K562 (cell line): Measurements from ENCODE around the gene TP53BP2. TPM values are rescaled to one million over a fixed set of nuclear protein-coding genes. Genes with fewer than 3 reads are reported as not detected.
A peak's percentile ranks its signal among the peaks of the same experiment; 100 is the strongest.

Experiments used
- ATAC-seq: fragments of 200-7000 bp; cut with Tn5 transposase; 3 replicates; pipeline ENCODE4 v1.9.1; 2020; ENCODE audit warnings: moderate library complexity
- BruUV-seq: library from RNA; stranded (reverse); fragments of 400-500 nt; replicated peaks from 2 replicates; lab custom pipeline; 2021; lab: Mats Ljungman, UMichigan
- CTCF ChIA-PET: fragments of 300-600 bp; formaldehyde crosslinking; extraction: SDS; loops from one replicate; lab custom pipeline; 2021; ENCODE audit warnings: low intra/inter-chr PET ratio; lab: Yijun Ruan, JAX
- POLR2A ChIA-PET: fragments of 300-600, 350-650 bp; sonication (Branson Sonifier 250); formaldehyde crosslinking; extraction: SDS; loops from one replicate; lab custom pipeline; 2021; ENCODE audit warnings: antibody characterized with exemption, inconsistent platforms; lab: Yijun Ruan, JAX
- DNase-seq, 4 experiments: peaks; one replicate each; pipeline versions ENCODE4 v3.0.0 to v3.0.0-alpha.2; 2011 to 2018; ENCODE audit warnings: low spot score in 3 of 4, mixed read lengths in 3 of 4; ENCODE audit errors: extremely low read depth in 1 of 4
- FAIRE-seq: peaks from 2 replicates; lab custom pipeline; 2011; peaks lifted over from hg19 to GRCh38; lab: Jason Lieb, UNC
- H2AFZ ChIP-seq: 2 replicates; pipeline ENCODE4 v1.6.0; 2011; ENCODE audit warnings: low read depth, low read length, control low read depth, inconsistent platforms
- H3K27ac ChIP-seq: fragments of 200-600 bp; 3 replicates; pipeline ENCODE4 v1.8.0; 2011; ENCODE audit warnings: low read depth, mild to moderate bottlenecking, control low read depth, inconsistent platforms, low read length, moderate library complexity, mixed read lengths; ENCODE audit errors: extremely low read depth
- H3K27me3 ChIP-seq, 2 experiments: fragments of 300-600 bp in 1 of 2; 2 replicates in 1 of 2; 3 replicates in 1 of 2; pipeline versions ENCODE4 v1.6.0 to v1.8.0; 2011; ENCODE audit warnings: inconsistent platforms in 2 of 2, low read length in 2 of 2, mild to moderate bottlenecking in 1 of 2, mixed read lengths in 1 of 2, moderate library complexity in 1 of 2; ENCODE audit not compliant: control insufficient read depth in 2 of 2, insufficient read depth in 2 of 2
- H3K36me3 ChIP-seq: fragments of 300-600 bp; 3 replicates; pipeline ENCODE4 v1.8.0; 2011; ENCODE audit warnings: mild to moderate bottlenecking, low read length, inconsistent platforms; ENCODE audit not compliant: control insufficient read depth, insufficient read depth
- H3K4me1 ChIP-seq, 2 experiments: fragments of 200-600 bp in 1 of 2; replicated peaks in 1 of 2; 2 replicates in 1 of 2; 3 replicates in 1 of 2; pipeline versions ENCODE4 v1.5.1 to v1.8.0; 2011; ENCODE audit warnings: inconsistent platforms in 2 of 2, low read length in 2 of 2, mild to moderate bottlenecking in 1 of 2, mixed read lengths in 1 of 2, moderate library complexity in 1 of 2; ENCODE audit not compliant: control insufficient read depth in 2 of 2, insufficient read depth in 2 of 2
- H3K4me2 ChIP-seq: 2 replicates; pipeline ENCODE4 v1.6.1; 2011; ENCODE audit warnings: low read length, control low read depth, inconsistent platforms, mixed read lengths; ENCODE audit not compliant: insufficient read depth
- H3K4me3 ChIP-seq: fragments of 200-600 bp; sonication (generic), shearing (Covaris generic); 2 replicates; pipeline ENCODE4 v1.5.1; 2016; ENCODE audit warnings: control low read depth, inconsistent platforms
- H3K79me2 ChIP-seq: fragments of 200-600 bp; 3 replicates; pipeline ENCODE4 v1.8.0; 2011; ENCODE audit warnings: low read length, inconsistent platforms; ENCODE audit not compliant: control insufficient read depth, insufficient read depth
- H3K9ac ChIP-seq, 2 experiments: 2 replicates each; pipeline versions ENCODE4 v1.6.0 to v1.6.1; 2011; ENCODE audit warnings: low read depth in 2 of 2, low read length in 2 of 2, control low read depth in 1 of 2, inconsistent platforms in 1 of 2, mild to moderate bottlenecking in 1 of 2, mixed read lengths in 1 of 2; ENCODE audit not compliant: insufficient read depth in 1 of 2
- H3K9me1 ChIP-seq: one replicate; pipeline ENCODE4 v1.6.0; 2011; ENCODE audit warnings: inconsistent platforms, mild to moderate bottlenecking, low read length, moderate library complexity; ENCODE audit not compliant: control insufficient read depth, insufficient read depth
- H3K9me3 ChIP-seq: replicated peaks from 2 replicates; pipeline ENCODE4 v1.5.1; 2011; ENCODE audit warnings: low read depth, low read length, inconsistent platforms; ENCODE audit not compliant: control insufficient read depth, insufficient read depth
- H4K20me1 ChIP-seq: replicated peaks from 2 replicates; pipeline ENCODE4 v1.6.1; 2011; ENCODE audit warnings: low read length, inconsistent platforms, mixed read lengths; ENCODE audit not compliant: control insufficient read depth, insufficient read depth
- BRCA1 ChIP-seq, 2 experiments: fragments of 450-650 bp in 1 of 2; sonication (generic) in 1 of 2; formaldehyde crosslinking in 1 of 2; IDR thresholded peaks; 2 replicates each; pipeline versions ENCODE4 v1.5.0 to v1.6.1; 2017 to 2020; ENCODE audit warnings: mild to moderate bottlenecking in 1 of 2, missing genetic modification reagents in 1 of 2
- CBX5 ChIP-seq: IDR thresholded peaks from 2 replicates; pipeline ENCODE4 v1.6.1; 2014; ENCODE audit warnings: low read depth, borderline replicate concordance
- CEBPG ChIP-seq, 3 experiments: fragments of 200-800 bp in 1 of 3; sonication (Bioruptor generic) in 1 of 3; sonication (generic) in 1 of 3; formaldehyde crosslinking in 1 of 3; IDR thresholded peaks in 2 of 3; conservative IDR thresholded peaks in 1 of 3; 2 replicates each; pipeline versions ENCODE4 v1.6.1 to v1.8.0; 2016 to 2022; ENCODE audit warnings: missing compliant biosample characterization in 2 of 3, missing genetic modification characterization in 2 of 3, mild to moderate bottlenecking in 1 of 3, missing genetic modification reagents in 1 of 3
- CREB1 ChIP-seq, 2 experiments: sonication (generic) in 1 of 2; formaldehyde crosslinking in 1 of 2; IDR thresholded peaks; 2 replicates each; pipeline versions ENCODE4 v1.6.1 to v1.8.0; 2012 to 2022; ENCODE audit warnings: inconsistent platforms in 1 of 2, mild to moderate bottlenecking in 1 of 2, missing genetic modification reagents in 1 of 2, moderate library complexity in 1 of 2
- CREB3 ChIP-seq: fragments of 450-650 bp; conservative IDR thresholded peaks from 2 replicates; pipeline ENCODE4 v1.6.1; 2016; ENCODE audit warnings: missing genetic modification characterization, low read depth, mild to moderate bottlenecking, missing compliant biosample characterization, moderate library complexity
- ETS2 ChIP-seq: IDR thresholded peaks from 2 replicates; pipeline ENCODE4 v1.6.1; 2016; ENCODE audit warnings: borderline replicate concordance, missing genetic modification characterization, mild to moderate bottlenecking, moderate library complexity, missing compliant biosample characterization; ENCODE audit not compliant: poor library complexity, severe bottlenecking
- HDGF ChIP-seq: fragments of 450-650 bp; IDR thresholded peaks from 2 replicates; pipeline ENCODE4 v1.6.1; 2016
- MAFG ChIP-seq: fragments of 450-650 bp; conservative IDR thresholded peaks from 2 replicates; pipeline ENCODE4 v1.6.1; 2016; ENCODE audit warnings: missing genetic modification characterization, missing compliant biosample characterization
- MBD2 ChIP-seq: sonication (generic); IDR thresholded peaks from 2 replicates; pipeline ENCODE4 v1.6.1; 2016; ENCODE audit warnings: low read depth, borderline replicate concordance
- NCOA2 ChIP-seq, 2 experiments: fragments of 450-650 bp; IDR thresholded peaks; 2 replicates each; pipeline ENCODE4 v1.6.1; 2018; ENCODE audit warnings: mild to moderate bottlenecking in 2 of 2, moderate library complexity in 1 of 2; ENCODE audit not compliant: partially characterized antibody in 2 of 2
- PBX2 ChIP-seq, 2 experiments: IDR thresholded peaks in 1 of 2; conservative IDR thresholded peaks in 1 of 2; 2 replicates each; pipeline ENCODE4 v1.6.1; 2016; ENCODE audit warnings: low read depth in 2 of 2, mild to moderate bottlenecking in 1 of 2, missing compliant biosample characterization in 1 of 2, missing genetic modification characterization in 1 of 2, moderate library complexity in 1 of 2
- POLR2AphosphoS5 ChIP-seq: IDR thresholded peaks from 2 replicates; pipeline ENCODE4 v1.6.1; 2011; ENCODE audit warnings: mild to moderate bottlenecking, low read depth, low read length, moderate library complexity; ENCODE audit not compliant: control insufficient read depth, insufficient read depth
- POLR2H ChIP-seq: IDR thresholded peaks from 2 replicates; pipeline ENCODE4 v1.6.1; 2016; ENCODE audit warnings: missing genetic modification characterization, low read depth, mild to moderate bottlenecking, control low read depth, missing compliant biosample characterization, moderate library complexity
- RBBP5 ChIP-seq: fragments of 200-600 bp; sonication (generic); IDR thresholded peaks from 2 replicates; pipeline ENCODE4 v1.6.1; 2012; ENCODE audit warnings: borderline replicate concordance, mild to moderate bottlenecking, low read length, control low read depth, inconsistent platforms; ENCODE audit not compliant: insufficient read depth, poor library complexity, severe bottlenecking
- SMC3 ChIP-seq: conservative IDR thresholded peaks from 2 replicates; pipeline ENCODE4 v1.6.1; 2011; ENCODE audit warnings: low read depth, low read length, improper control_type of control experiment; ENCODE audit not compliant: insufficient read depth
- WHSC1 ChIP-seq: IDR thresholded peaks from one replicate; pipeline ENCODE4 v1.6.1; 2012; ENCODE audit warnings: low read length, control low read depth, inconsistent platforms
- WGBS: fragments of 100-300 bp; shearing (Covaris generic); methylation state at CpG from one replicate; pipeline ENCODE4 v1.1.6; 2016; ENCODE audit warnings: low coverage, mixed read lengths; ENCODE audit not compliant: insufficient coverage; ENCODE audit errors: missing lambda C conversion rate; 5-methylcytosine and 5-hydroxymethylcytosine counted together
- in situ Hi-C: fragments of 300-500 bp; cut with MboI; formaldehyde crosslinking; loops from 4 replicates; pipeline ENCODE4 v1.15.0; 2018; ENCODE audit warnings: inconsistent platforms, mixed read lengths
- intact Hi-C: fragments of 100-400 bp; cut with micrococcal nuclease; formaldehyde crosslinking; loops from 2 replicates; pipeline ENCODE4 v1.14.2; 2022
- polyA plus RNA-seq, 8 experiments: library from polyadenylated mRNA; depleted of rRNA in 4 of 8; stranded (reverse) in 5 of 8; unstranded in 3 of 8; fragments of >200 nt; fragmentation: Nextera tagmentation in 2 of 8; fragmentation: Illumina TruSeq in 1 of 8; extraction: Ambion mirVana in 2 of 8; extraction: Trizol in 1 of 8; gene quantifications; 2 replicates each; pipeline versions ENCODE4 v1.2.1 to v1.2.3, GENCODE V29; 2011 to 2014; ENCODE audit warnings: inconsistent platforms in 1 of 8, missing spikeins in 1 of 8
- total RNA-seq, 7 experiments: library from RNA; depleted of rRNA in 6 of 7; stranded (reverse); fragments of >200 nt in 6 of 7; fragmentation: Illumina TruSeq in 2 of 7; extraction: Trizol in 2 of 7; gene quantifications; 2 replicates each; pipeline versions ENCODE4 v1.2.1 to v1.2.3, GENCODE V29; 2011 to 2021; ENCODE audit warnings: low replicate concordance in 1 of 7

Gene TP53BP2
- total and polyA plus RNA-seq, 9 of the 15 experiments (the other 6 are each of a cell fraction or from before 2014, with no cell fraction given) = 17.0 to 69.6 (median 40.1) TPM

- WGBS = 97% methylated on average over 6 of the region's 6 CpGs
- no peak overlapping the region for H3K4me3 ChIP-seq
- peaks cover 94% of the 10 kb centered on the region for H3K36me3 ChIP-seq
- no peaks in the 10 kb centered on the region for H4K20me1 ChIP-seq
- ATAC-seq (no peak), FAIRE-seq (no peak), DNase-seq (no peak)
- H3K27ac ChIP-seq = peak overlapping the region; percentile 16
- BruUV-seq = no TSS peak
- in situ Hi-C loops = no loop called here
- no peak overlapping the region for H2AFZ ChIP-seq
- ChIA-PET POLR2A (interaction anchor here (1.0 to 9.8 kb wide), 4 partner anchors 12 to 44 kb away, joined by 3 to 75 read pairs (median 30); no protein-coding TSS in a partner anchor), CTCF (no interaction called here)
- no peak overlapping the region for H3K4me2 ChIP-seq
- H3K9me3 ChIP-seq = no peaks in the 10 kb centered on the region
- H3K27me3 ChIP-seq = no peaks in the 10 kb centered on the region
- peaks cover 22% of the 10 kb centered on the region; the same call in 2 of the 3 replicates for H3K79me2 ChIP-seq
- peaks cover 29 to 66% of the 10 kb centered on the region in 2 experiments for H3K4me1 ChIP-seq
- intact Hi-C loops = no loop called here
- no peak overlapping the region for H3K9ac ChIP-seq
- no peaks in the 10 kb centered on the region for H3K9me1 ChIP-seq
- TF ChIP-seq CBX5 (no peak), CREB1 (IDR thresholded peaks at IDR 0.05) (no peak), CREB1 (CRISPR knock-in tag; IDR thresholded peaks at IDR 0.05) (no peak), MAFG (tag) (no peak), RBBP5 (no peak), HDGF (no peak), BRCA1 (IDR thresholded peaks at IDR 0.05) (no peak), BRCA1 (CRISPR knock-in tag; IDR thresholded peaks at IDR 0.05) (no peak), CEBPG (CRISPR knock-in tag; IDR thresholded peaks at IDR 0.05) (no peak), CEBPG (tag; conservative IDR thresholded peaks at IDR 0.05 in 1 of 2, IDR thresholded peaks at IDR 0.05 in 1 of 2) (no peak), POLR2H (0 out of 2 replicates have a peak, but pooled peaks have one; percentile 30), NCOA2 (IDR thresholded peaks at IDR 0.05; ENCODE audit: partially characterized antibody in 2 of 2) (no peak), SMC3 (no peak), ETS2 (no peak), POLR2AphosphoS5 (0 out of 2 replicates have a peak, but pooled peaks have one; percentile 9), CREB3 (tag) (no peak), MBD2 (no peak), PBX2 (CRISPR knock-in tag; IDR thresholded peaks at IDR 0.05; ENCODE audit: low read depth) (no peak), PBX2 (tag; conservative IDR thresholded peaks at IDR 0.05; ENCODE audit: low read depth) (no peak), WHSC1 (peak; percentile 18)
Measured at GRCh38 chr1:223774134-223774814, 71.5 kb downstream of the TP53BP2 start.
